IPS-NIHi7 (cell line): Measurements from ENCODE around the gene LYZL4.

Experiments
- DNase-seq: peaks from one replicate; pipeline ENCODE4 v3.0.0; 2012; ENCODE audit warnings: mixed read lengths; ENCODE audit errors: extremely low spot score

Gene LYZL4, protein sequence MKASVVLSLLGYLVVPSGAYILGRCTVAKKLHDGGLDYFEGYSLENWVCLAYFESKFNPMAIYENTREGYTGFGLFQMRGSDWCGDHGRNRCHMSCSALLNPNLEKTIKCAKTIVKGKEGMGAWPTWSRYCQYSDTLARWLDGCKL

DNA sequence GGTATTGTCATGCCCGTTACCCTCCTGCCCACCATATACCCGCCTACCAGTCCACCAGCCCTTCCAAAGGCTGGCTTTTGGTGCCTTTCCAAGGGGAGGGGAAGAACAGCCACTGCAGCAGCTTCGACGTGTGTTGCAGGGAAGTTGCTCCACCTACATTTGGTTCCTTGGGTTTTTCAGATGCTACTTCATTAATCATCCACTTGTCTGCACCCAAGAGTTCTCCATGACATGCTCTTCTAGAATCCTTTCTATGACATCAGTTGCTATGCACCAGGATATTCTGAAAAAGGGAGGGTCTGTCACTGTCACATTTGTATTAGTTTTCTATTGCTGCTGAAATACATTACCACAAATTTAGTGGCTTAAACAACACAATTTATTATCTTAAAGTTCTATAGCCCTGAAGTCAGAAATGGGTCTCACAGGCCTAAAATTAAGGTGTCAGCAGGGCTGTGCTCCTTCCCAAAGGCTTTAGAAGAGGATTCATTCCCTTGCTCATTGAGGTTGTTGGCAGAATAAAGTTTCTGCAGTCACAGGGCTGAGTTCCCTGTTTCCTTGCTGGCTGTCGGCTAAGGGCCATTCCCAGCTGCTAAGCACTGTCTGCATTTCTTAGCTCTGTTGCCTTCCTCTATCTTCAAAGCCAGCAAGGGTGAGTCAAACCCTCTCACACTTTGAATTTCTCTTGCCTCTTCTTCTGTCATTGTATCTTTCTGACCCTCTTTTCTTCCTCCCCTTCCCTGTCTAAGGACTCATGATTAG lies at the start of gene LYZL4:
Gene LYZL4, minus strand, starts transcription at position 241 of the 762 bp plus-strand sequence. CDS start 3,359 bp downstream, outside the sequence.
- no peak for DNase-seq

DNA sequence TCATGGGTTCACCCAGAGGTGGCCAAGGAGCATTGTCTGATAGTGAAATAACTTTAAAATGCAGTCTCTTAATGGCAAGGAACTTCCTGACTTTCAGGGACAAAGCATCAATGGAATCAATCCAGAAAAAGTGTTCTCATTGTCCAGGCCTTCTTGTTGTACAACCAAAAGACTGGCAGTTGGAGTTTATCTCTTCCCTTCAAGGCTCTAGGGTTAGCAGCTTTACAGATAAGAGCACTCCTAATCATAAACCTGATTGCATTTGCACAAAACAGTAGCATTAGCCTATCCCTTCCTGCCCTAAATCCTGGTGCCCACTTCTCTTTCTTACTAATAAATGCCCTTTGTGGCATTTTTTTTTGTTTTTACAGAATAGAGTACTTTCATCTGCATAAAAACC lies 48.7 kb upstream of the LYZL4 start:
- DNase-seq, result no peak

DNA sequence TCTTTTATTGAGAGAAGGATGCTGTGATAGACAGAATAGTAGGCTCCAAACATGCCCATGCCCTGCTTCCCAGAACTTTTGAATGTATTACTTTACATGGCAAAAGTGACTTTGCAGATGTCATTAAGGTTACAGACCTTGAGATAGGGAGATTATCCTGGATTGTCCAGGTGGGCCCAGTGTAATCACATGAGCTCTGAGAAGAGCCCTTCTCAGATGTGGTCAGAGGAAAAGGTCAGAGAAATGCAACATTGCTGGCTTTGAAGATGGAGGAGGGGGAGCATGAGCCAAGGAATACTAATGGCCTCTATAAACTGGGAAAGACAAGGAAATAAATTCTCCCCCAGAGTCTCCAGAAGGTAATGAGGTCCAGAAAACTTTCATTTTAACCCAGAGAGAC lies 45.8 kb upstream of the LYZL4 start:
- DNase-seq, result no peak

DNA sequence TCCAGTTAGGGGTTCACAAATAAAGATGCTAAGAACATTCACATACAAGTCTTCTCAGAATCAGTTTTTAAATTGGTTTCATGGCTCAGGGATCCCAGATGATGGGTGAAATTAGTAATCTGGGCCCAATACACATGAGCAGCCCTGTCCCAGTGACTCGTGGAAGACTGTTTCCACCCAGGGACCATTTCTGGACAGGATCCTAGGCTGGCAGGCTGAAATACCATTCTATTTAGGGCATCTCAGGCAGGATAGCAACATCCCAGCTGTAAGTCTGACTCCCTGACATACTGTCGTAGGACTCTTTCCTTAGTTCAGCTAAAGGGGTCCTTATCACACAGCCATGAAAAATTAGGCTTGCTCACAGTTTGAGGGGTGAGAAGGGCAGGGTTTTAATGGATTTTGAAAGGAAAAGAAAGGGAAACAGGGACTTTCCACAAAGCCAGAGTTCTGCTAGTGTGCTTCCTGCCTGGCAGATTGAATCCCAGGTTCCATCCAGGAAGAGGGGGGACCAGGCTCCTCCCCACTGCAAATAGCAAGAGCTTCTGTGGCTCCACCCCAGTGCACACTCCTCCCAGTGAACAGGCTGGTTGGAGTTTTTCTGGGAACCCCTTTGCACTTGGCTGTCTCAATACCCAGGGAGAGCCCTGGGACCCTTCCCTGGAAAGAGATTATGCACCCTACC lies 41.3 kb upstream of the LYZL4 start:
- no peak for DNase-seq

DNA sequence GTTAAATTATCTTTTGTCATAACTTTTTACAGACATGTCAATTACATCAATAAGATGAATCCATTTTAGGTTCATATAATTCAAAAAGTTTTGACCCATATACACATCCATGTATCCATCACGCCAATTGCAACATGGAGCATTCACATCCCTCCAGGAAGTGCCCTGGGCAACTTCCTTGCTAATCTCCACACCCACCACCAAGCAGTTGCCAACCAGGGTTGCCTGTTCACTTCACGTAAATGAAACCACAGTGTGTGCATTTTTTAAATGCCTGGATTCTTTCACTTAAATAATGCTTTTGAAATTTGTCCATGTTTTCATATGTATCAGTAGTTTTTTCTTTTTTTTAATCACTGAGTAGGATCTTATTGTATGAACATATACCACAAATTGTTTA lies 40.7 kb upstream of the LYZL4 start:
- no peak for DNase-seq

DNA sequence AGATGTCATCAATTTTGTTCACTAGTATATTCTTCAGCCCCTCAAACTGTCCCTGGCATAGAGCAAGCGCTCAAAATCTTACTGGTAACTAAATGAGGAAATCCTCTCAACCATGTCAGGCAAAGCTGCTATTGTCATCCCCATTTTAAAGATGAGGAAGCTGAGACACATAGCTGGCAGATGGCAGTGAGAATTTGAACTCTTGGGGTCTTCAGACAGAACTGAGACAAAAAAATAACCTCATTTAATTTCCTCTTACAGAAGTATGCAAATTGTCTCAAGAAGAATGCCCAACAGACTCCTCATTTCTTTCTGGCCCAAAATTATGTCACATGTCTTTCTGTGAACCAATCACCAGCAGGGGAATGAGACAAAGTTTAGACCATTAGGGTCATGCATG lies 40.2 kb upstream of the LYZL4 start:
- DNase-seq, result no peak

DNA sequence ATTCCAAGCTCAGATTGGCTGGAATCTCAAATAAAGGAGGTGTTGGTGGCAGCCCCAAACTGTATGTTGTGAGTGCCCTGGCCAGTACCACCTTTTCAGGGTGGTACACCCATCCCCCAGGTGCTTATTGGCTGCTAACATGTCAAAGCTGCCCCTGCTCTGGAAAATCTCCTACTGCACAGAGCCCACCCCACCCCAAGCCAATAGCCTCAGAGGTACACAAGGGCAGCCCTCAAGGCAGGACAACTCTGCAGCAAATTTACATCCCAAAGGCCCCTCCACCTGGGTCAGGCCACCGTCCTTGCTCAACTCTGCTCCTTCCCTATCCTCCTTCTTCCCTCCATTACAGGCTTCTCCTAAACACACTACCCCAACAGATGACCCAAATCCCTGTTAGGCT lies 37.1 kb upstream of the LYZL4 start:
- DNase-seq, result no peak

DNA sequence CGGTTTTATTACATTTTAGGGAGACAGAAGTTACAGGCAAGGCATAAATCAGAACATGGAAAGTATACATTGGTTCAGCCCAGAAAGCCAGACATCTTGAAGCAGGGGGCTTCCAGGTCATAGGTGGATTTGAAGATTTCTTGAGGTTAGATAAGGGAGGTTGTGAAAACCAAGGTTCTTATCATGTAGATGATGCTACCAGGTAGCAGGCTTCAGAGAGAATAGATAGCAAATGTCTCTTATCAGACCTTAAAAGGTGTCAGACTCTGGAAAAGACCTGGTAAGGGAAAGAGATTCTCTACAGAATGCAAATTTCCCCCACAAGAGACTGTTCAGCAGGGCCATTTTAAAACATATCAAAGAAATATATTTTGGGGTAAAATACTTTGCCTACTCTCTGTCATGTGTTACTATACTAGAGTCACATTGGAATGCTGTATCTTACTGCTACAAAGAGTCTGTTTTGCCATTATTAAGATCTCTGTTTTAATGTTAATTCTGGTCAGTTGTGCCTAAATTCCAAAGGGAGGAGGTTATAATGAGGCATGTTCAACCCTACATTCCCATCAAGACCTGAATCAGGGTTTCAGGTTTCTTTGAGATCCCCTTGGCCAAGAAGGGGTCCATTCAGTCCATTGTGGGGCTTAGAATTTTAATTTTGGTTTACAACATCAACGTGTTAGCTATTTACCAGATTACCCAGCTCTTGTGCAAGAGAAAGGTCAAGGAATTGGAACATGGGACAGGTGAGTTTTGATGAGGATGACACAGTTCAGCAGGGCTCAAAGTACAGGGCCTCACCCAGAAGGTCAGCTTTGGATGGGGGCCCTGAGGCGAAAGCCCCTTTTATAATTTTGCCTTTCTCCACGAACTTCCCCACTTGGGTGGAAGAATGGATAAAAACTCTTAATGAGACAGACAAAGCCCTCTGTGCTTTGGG lies 36.0 kb upstream of the LYZL4 start:
- no peak for DNase-seq

DNA sequence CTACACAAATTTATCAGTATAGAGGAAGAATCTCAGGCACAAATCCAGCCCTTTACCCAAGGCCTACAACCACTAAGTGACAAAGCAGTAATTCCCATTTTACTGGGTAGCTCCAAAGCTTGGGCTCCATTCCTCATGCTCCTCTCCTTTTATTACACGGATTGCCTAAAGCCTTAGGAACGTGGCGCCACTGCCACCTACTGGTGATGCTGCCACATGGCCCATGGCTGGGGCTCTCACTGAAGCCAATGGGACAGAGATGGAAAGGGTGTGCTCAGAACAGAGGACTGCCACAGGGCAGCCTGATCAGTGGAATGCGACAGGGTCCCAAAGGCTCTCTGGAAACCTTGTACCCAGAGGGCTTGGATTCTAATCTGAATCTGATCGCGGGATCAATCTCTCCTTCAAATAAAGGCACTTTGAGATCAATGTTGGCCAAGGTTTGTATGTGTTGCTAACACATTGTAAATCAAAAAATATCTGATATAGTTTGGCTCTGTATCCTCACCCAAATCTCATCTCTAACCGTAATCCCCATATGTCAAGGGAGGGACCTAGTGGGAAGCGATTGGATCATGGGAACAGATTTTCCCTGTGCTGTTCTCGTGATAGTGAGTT lies 33.5 kb upstream of the LYZL4 start:
- peak; percentile 94 for DNase-seq

DNA sequence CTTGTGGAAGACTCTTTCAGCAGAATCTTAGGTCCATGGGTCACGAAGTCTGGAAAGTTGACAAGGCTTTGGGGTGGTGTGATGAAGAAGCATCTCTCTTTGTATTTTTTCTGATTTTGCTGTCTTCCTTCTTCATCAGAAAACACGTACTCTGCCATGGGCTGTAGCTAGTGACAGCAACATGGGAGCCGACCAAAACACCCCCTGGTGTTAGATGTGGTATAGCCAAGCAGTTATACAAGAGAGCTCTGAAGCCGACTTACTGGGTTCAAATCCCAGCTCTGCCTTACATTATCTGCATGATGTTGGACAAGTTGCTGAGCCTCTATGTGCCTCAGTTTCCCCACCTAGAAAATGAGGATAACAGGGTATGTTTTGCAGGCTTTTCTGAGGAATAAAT lies 32.9 kb upstream of the LYZL4 start:
- DNase-seq, result no peak

DNA sequence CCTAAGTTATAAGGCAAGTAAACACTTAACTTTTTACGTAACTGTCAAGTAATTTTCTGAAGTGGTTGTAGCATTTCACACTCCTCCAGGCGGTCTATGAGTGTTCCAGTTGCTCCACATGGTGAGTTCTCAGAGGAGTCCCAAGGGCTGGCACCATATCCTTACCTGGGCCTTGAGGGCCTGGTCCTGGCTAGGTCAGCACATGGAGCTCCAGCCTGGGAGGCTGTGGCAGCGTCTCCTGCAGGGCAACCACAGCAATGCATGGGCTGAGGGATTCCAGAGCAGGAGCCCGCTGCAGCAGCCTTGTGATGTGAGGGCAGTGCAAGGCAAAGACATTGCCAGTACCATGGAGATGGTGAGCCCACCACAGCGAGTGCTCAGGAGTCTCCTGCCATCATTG lies 32.2 kb upstream of the LYZL4 start:
- DNase-seq, result peak; percentile 33

DNA sequence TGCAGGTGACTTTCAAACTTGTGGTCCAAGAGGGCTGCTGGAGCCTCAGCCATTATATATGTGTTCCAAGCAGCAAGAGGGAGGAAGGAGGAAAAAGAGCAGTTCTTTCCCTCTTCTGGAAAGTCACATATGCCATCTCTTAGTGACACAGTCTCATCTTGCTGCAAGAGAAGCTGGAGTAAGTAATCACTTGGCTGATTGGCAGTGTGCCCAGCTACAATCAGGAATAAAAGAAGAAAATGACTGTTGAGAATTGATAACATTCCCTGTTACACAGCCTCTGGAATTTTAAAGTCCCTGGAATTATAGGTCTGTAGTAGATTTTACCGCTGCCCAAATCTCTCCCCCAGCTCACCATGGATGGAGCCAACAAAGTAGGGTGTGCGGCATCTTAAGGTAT lies 31.4 kb upstream of the LYZL4 start:
- no peak for DNase-seq

DNA sequence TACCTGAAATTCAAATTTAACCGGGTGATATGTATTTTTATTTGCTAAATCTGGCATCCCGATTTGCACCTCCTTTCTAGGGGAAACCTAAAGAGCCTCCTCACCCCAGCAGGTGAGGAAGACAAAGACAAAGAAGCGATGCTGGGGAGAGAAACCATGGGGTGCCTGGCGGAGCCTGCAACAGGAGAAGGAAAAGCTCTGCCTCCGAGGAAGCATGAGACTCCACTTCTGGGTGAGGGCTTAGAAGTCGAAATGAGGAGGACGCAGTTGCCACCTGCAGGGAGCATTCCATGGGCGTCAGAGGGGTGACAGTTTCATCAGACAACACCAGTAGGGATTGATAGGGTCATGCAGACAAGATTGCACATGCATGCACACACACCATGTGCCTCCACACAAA lies 30.5 kb upstream of the LYZL4 start:
- DNase-seq, result peak; percentile 38

DNA sequence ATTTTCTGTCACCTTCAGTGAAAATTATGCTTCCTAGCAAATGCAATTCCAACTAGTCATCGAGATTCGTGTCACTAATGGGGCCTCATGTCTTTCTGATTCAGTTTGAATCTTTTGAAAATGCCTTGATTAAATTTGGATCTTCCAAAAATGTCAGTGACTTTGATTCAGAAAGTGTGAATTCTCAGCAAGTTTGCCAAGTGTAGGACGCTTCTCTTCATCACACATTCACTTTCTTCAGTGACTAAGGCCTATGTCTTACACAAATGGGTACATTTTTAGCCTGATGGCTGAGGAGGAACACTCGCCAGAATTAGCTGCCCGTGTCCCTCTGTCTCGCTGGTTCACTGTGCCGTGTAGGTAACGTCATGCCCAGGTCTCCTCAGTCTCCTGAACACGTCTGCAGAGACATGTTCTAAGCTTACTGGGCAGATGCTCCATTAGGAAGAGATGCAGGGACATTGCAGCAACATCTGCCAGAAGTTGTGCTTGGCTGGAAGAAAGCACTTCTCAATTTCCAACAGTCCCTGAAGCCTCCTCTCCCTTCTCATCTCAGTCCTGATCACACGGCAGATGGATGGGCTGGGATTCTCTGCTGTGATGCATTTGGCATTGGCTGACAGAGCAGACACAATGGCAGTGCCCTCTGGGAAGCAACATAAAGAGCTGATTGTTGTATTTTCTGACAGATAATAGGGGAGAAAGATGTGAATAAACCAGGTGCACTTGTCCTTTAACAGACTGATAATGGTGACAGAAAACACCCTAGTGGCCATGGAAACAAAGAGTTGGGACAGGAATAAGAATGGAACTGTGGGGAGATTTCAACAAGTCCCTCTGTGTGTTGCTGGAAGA lies 29.1 kb upstream of the LYZL4 start:
- DNase-seq, result no peak

DNA sequence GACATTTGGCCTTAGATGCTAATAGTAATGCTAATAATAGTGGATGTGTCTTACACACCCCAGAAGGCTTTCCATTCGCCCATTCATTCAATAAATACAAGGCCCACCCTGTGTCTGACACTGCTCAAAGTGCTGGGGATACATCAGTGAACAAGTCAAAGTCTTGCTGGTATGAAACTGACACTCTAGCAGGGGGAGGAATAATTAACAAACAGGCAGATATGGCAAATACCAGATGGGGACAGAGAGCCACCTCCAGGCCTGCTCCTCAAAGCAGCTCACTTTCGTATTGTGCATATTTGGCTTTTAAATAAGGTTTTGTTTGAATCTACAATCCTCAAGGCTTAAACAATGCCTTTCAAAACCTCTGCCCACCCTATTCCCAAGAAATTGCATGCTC lies 28.3 kb upstream of the LYZL4 start:
- DNase-seq, result no peak

DNA sequence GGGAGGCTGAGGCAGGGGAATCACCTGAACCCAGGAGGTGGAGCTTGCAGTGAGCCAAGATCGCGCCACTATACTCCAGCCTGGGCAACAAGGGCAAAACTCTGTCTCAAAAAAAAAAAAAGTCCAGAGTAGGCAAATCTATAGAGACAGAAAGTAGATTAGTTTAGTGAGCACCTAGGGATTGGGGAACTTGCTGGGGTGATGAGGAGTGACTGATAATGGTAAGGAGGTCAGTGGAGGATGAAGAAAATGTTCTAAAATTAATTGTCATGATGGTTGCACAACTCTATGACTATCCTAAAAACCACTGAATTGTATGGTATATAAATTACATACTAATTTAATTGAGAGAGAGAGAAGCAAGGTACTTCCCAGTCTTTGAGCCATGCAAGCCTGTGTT lies 27.8 kb upstream of the LYZL4 start:
- no peak for DNase-seq

DNA sequence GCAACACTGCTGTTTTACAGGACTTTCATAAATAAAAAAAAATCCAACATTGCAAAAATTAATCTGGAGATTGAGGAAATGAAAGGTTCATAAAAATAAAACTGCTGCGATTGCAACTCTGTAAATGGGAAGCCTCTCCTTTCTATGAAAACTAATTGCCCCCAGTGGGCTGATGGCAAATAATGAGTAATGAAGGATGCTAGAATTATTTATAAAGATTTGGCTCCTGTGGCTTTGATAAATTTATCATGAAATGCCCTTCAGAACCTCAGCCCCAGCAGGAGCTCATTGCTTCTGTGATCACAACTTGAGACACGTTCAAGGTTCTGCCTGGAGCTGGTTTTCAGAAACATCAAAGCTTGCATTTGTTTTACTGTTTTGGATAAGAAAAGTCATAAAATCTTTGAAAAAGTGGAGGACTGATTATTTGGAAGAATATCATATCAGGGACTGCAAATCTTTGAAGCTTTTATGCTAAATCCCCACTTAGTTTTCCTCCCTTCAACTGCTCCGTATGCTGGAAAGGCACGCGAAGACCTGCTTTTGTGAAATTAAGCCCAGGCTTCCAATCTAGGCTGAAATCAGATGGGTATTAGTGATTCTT lies 24.5 kb upstream of the LYZL4 start:
- DNase-seq, result no peak

DNA sequence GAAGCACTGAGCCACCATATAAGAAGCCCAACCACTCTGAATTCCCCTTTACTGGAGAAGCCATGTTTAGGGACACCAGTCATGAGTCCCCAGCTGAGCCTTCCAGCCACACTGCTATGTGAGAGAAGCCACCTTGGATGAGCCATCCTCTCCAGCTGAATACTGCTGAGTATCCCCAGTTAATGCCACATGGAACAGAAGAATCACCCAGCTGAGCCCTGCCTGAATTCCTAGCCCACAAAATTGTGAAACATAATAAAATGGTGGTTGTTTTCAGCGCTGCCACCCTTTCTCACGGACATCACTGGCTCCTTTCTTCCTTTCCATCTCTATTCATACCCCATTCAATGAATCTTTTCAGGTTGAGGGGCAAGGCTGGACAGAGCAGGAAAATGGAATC lies 22.1 kb upstream of the LYZL4 start:
- no peak for DNase-seq

DNA sequence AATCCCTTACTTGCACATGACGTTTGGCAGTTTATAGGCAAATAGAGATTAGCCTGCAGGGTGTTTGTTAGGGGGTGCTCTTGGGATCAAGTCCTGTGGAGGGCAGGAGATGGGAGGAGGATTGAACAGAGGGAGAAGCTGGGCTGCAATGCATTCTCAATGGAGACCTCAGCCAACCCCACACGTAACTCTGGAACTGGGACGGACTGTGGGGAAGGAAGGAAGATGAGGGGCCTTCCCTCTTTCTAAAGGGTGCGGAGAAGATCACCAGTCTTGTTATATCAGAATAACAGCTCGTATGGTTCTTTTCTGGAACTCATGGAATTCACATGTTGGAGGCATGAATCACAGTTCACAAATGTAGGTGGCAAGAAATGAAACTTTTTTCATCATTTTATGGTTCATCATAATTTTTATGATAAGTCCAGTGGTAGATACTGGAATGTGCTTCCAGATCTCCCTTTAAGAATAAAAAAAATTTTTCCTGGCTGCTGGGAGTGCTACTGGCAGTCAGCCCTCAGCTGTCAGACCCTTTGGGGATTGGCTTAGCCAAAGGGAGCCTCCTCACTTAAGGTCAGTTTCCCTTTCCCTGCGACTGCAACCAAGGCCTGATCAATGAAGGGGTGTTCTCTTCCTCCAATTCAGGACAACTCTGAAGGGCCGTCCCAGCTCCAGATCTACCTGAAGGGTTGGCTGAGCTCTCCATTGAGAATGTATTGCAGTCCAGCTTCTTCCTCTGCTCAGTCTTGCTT lies 20.5 kb upstream of the LYZL4 start:
- no peak for DNase-seq

DNA sequence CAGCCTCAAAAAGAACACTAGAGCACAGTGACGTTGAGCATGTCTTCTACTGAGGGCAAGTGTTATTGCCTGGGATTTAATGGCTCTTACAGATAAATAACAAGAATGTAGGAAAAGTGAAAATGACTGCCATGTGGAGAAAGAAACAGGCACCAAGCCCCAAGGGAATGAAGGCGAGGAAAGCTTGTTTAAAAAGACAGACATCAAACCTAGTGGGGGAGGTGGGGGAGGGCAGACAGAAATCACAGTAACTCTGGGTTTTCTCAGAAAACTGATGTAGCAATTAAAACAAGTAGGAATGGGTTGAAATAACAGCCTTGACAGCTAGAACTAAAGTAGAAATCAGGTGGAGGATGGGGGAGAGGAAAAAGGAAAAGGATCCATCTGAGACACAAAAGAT lies 18.4 kb upstream of the LYZL4 start:
- DNase-seq, result no peak
